Left kidney (tissue), 1 donor: ENCODE results near the gene FANCE. TPM values are rescaled to one million over a fixed set of nuclear protein-coding genes. Genes with fewer than 3 reads are reported as not detected.

Source experiments
- polyA plus RNA-seq: library from polyadenylated mRNA; unstranded; fragments of 120-200 nt; gene quantifications from one replicate; pipeline ENCODE4 v1.2.1, GENCODE V29; 2013; ENCODE audit not compliant: insufficient read length

FANCE gene
- polyA plus RNA-seq, 1 donor = 10.5 TPM

Other genes starting within 250 kb of the FANCE start
- 63.6 TPM for gene SCUBE3, start 238.4 kb upstream of the FANCE start, polyA plus RNA-seq
- gene ZNF76, start 192.6 kb upstream of the FANCE start, polyA plus RNA-seq = 54.6 TPM
- gene DEF6, start 154.5 kb upstream of the FANCE start, polyA plus RNA-seq = 3.4 TPM
- gene PPARD, start 109.8 kb upstream of the FANCE start, polyA plus RNA-seq = 21.1 TPM
- 1,859 TPM for gene RPL10A, start 16.1 kb downstream of the FANCE start, polyA plus RNA-seq
- 43.7 TPM for gene TEAD3, start 44.7 kb downstream of the FANCE start, polyA plus RNA-seq
- 1.7 TPM for gene TULP1, start 60.6 kb downstream of the FANCE start, polyA plus RNA-seq
- gene FKBP5, start 236.6 kb downstream of the FANCE start, polyA plus RNA-seq = 26.8 TPM